SK-N-SH (cell line): Measurements from ENCODE around the gene MIEN1. TPM values are rescaled to one million over a fixed set of nuclear protein-coding genes. Genes with fewer than 3 reads are reported as not detected.

Experiments
- CTCF ChIA-PET: fragments of 300-600, 350-600 bp; formaldehyde crosslinking; extraction: SDS; loops from one replicate; lab custom pipeline; 2021; lab: Yijun Ruan, JAX
- POLR2A ChIA-PET: fragments of 350-600 bp; sonication (Branson Sonifier 250); formaldehyde crosslinking; extraction: SDS; loops from one replicate; lab custom pipeline; 2020; ENCODE audit warnings: antibody characterized with exemption, inconsistent platforms; lab: Yijun Ruan, JAX
- DNase-seq: peaks from one replicate; pipeline ENCODE4 v3.0.0; 2012
- H2AFZ ChIP-seq: fragments of 200-600 bp; sonication (generic); 2 replicates; pipeline ENCODE4 v1.8.1; 2016; ENCODE audit warnings: antibody characterized with exemption, mild to moderate bottlenecking, low read depth
- H3F3A ChIP-seq: fragments of 200-600 bp; sonication (generic); replicated peaks from 2 replicates; pipeline ENCODE3; 2016; ENCODE audit warnings: antibody characterized with exemption, mild to moderate bottlenecking; ENCODE audit not compliant: insufficient read depth
- H3K27ac ChIP-seq, 2 experiments: fragments of 200-500 bp in 1 of 2; fragments of 200-600 bp in 1 of 2; sonication (Bioruptor generic) in 1 of 2; sonication (generic), shearing (Covaris generic) in 1 of 2; 2 replicates each; pipeline versions ENCODE4 v1.5.1 to v1.6.1; 2014 to 2016; ENCODE audit warnings: low read depth in 2 of 2, inconsistent platforms in 1 of 2, low read length in 1 of 2, mild to moderate bottlenecking in 1 of 2, mixed read lengths in 1 of 2
- H3K27me3 ChIP-seq: fragments of 200-600 bp; sonication (generic), shearing (Covaris generic); 2 replicates; pipeline ENCODE4 v1.6.1; 2016; ENCODE audit warnings: mixed run types; ENCODE audit not compliant: insufficient read depth
- H3K36me3 ChIP-seq, 2 experiments: fragments of 200-500 bp in 1 of 2; fragments of 200-600 bp in 1 of 2; sonication (Bioruptor generic) in 1 of 2; sonication (generic) in 1 of 2; replicated peaks in 1 of 2; 2 replicates each; pipeline versions ENCODE3 to v1.5.1; 2014 to 2016; ENCODE audit warnings: low read length in 1 of 2, mild to moderate bottlenecking in 1 of 2; ENCODE audit not compliant: insufficient read depth in 2 of 2, control insufficient read depth in 1 of 2
- H3K4me1 ChIP-seq, 2 experiments: fragments of 200-500 bp in 1 of 2; fragments of 200-600 bp in 1 of 2; sonication (Bioruptor generic) in 1 of 2; sonication (generic), shearing (Covaris generic) in 1 of 2; 2 replicates each; pipeline versions ENCODE4 v1.5.1 to v1.6.1; 2014 to 2016; ENCODE audit warnings: low read depth in 1 of 2, low read length in 1 of 2, mixed run types in 1 of 2; ENCODE audit not compliant: insufficient read depth in 2 of 2, control insufficient read depth in 1 of 2
- H3K4me2 ChIP-seq: fragments of 200-600 bp; sonication (generic), shearing (Covaris generic); 2 replicates; pipeline ENCODE4 v1.6.1; 2017; ENCODE audit warnings: mixed run types
- H3K4me3 ChIP-seq, 2 experiments: fragments of 200-500 bp in 1 of 2; fragments of 200-600 bp in 1 of 2; sonication (Bioruptor generic) in 1 of 2; sonication (generic), shearing (Covaris generic) in 1 of 2; 2 replicates each; pipeline versions ENCODE4 v1.5.1 to v1.8.1; 2014 to 2016; ENCODE audit warnings: low read depth in 2 of 2, inconsistent platforms in 1 of 2, low read length in 1 of 2, mild to moderate bottlenecking in 1 of 2, mixed read lengths in 1 of 2, moderate library complexity in 1 of 2
- H3K79me2 ChIP-seq: fragments of 200-600 bp; sonication (generic); 2 replicates; pipeline ENCODE4 v1.8.1; 2017; ENCODE audit warnings: mild to moderate bottlenecking; ENCODE audit not compliant: insufficient read depth
- H3K9ac ChIP-seq: fragments of 200-600 bp; sonication (generic); 2 replicates; pipeline ENCODE4 v1.6.1; 2017; ENCODE audit warnings: mixed run types
- H3K9me2 ChIP-seq: fragments of 200-600 bp; sonication (generic); 2 replicates; pipeline ENCODE4 v1.6.1; 2017; ENCODE audit warnings: mixed run types
- H3K9me3 ChIP-seq: fragments of 200-600 bp; sonication (generic); 2 replicates; pipeline ENCODE4 v1.6.1; 2017; ENCODE audit warnings: mixed run types, mild to moderate bottlenecking, moderate library complexity
- H4K20me1 ChIP-seq: fragments of 200-600 bp; sonication (generic); 2 replicates; pipeline ENCODE4 v1.6.1; 2017; ENCODE audit warnings: mild to moderate bottlenecking, mixed run types; ENCODE audit not compliant: insufficient read depth
- ELF1 ChIP-seq: IDR thresholded peaks from 2 replicates; pipeline ENCODE4 v1.4.0; 2012
- EZH2phosphoT487 ChIP-seq: fragments of 200-600 bp; sonication (generic); IDR thresholded peaks from 2 replicates; pipeline ENCODE4 v1.6.1; 2017; ENCODE audit warnings: low read depth, mixed run types, mild to moderate bottlenecking, antibody characterized with exemption, moderate library complexity, borderline replicate concordance
- GABPA ChIP-seq: IDR thresholded peaks from 2 replicates; pipeline ENCODE4 v1.4.0; 2012; ENCODE audit warnings: low read depth, mild to moderate bottlenecking
- JUND ChIP-seq: IDR thresholded peaks from 2 replicates; pipeline ENCODE4 v1.4.0; 2012
- MXI1 ChIP-seq: IDR thresholded peaks from 2 replicates; pipeline ENCODE4 v1.6.1; 2012; ENCODE audit warnings: mild to moderate bottlenecking, low read depth, low read length, improper control_type of control experiment
- NFIC ChIP-seq: IDR thresholded peaks from 2 replicates; pipeline ENCODE4 v1.4.0; 2012; ENCODE audit warnings: borderline replicate concordance
- NRF1 ChIP-seq: IDR thresholded peaks from 2 replicates; pipeline ENCODE4 v1.6.1; 2012; ENCODE audit warnings: low read depth, mild to moderate bottlenecking, low read length
- RFX5 ChIP-seq: IDR thresholded peaks from 2 replicates; pipeline ENCODE4 v1.6.1; 2012; ENCODE audit warnings: mild to moderate bottlenecking, improper control_type of control experiment, low read length
- RXRA ChIP-seq: IDR thresholded peaks from 2 replicates; pipeline ENCODE4 v1.4.0; 2012; ENCODE audit warnings: low read depth, mild to moderate bottlenecking, borderline replicate concordance
- SIN3A ChIP-seq: IDR thresholded peaks from 2 replicates; pipeline ENCODE4 v1.6.1; 2012; ENCODE audit warnings: low read depth, mild to moderate bottlenecking, low read length, moderate library complexity, borderline replicate concordance
- TCF12 ChIP-seq: IDR thresholded peaks from 2 replicates; pipeline ENCODE4 v1.4.0; 2012
- TEAD4 ChIP-seq: IDR thresholded peaks from 2 replicates; pipeline ENCODE4 v1.4.0; 2012; ENCODE audit warnings: mild to moderate bottlenecking, borderline replicate concordance; ENCODE audit not compliant: insufficient read depth
- USF2 ChIP-seq: fragments of 150-350 bp; IDR thresholded peaks from 2 replicates; pipeline ENCODE4 v1.6.1; 2017; ENCODE audit warnings: antibody characterized with exemption, low read length, low read depth, borderline replicate concordance
- WGBS: methylation state at CpG from one replicate; pipeline ENCODE4 v1.1.6; 2017; ENCODE audit warnings: low lambda C conversion rate; 5-methylcytosine and 5-hydroxymethylcytosine counted together
- polyA plus RNA-seq, 3 experiments: library from polyadenylated mRNA; depleted of rRNA; stranded (reverse); fragments of >200 nt; gene quantifications; 2 replicates each; pipeline ENCODE4 v1.2.3, GENCODE V29; 2012
- TF ChIP-seq, protein P1 (sequence below): IDR thresholded peaks from 2 replicates; pipeline ENCODE4 v1.6.1; 2012; ENCODE audit warnings: mild to moderate bottlenecking, low read depth, low read length, moderate library complexity
- TF ChIP-seq, protein P2 (sequence below): IDR thresholded peaks from 2 replicates; pipeline ENCODE4 v1.4.0; 2012; ENCODE audit warnings: low read depth, borderline replicate concordance

The MIEN1 gene
- polyA plus RNA-seq, 1 of the 3 experiments (the other 2 are of a cell fraction) = 100 TPM

- Histone ChIP-seq H3K4me3 (no peak overlapping the region), H2AFZ (no peak overlapping the region), H3K9ac (no peak overlapping the region), H3K79me2 (no peaks in the 10 kb centered on the region), H4K20me1 (no peaks in the 10 kb centered on the region), H3K36me3 (no peaks in the 10 kb centered on the region), H3K27me3 (no peaks in the 10 kb centered on the region), H3K9me2 (no peaks in the 10 kb centered on the region), H3F3A (peaks cover 15% of the 10 kb centered on the region), H3K9me3 (no peaks in the 10 kb centered on the region), H3K4me1 (peaks cover 0 to 13% of the 10 kb centered on the region in 2 experiments; a peak in 2 of 4 replicates), H3K4me2 (no peak overlapping the region), H3K27ac (no peak overlapping the region)
- ChIA-PET CTCF (interaction anchor here (1.2 to 2.6 kb wide), 3 partner anchors 29 to 63 kb away, joined by 3 to 15 read pairs (median 5); no protein-coding TSS in a partner anchor), POLR2A (no interaction called here)
- DNase-seq = no peak
- TF ChIP-seq GABPA (no peak), USF2 (no peak)
- WGBS = 89% methylated on average over 12 of the region's 12 CpGs
Measured at GRCh38 chr17:39684369-39685192, 45.8 kb downstream of the MIEN1 start.

- CTCF ChIA-PET = interaction anchor here (0.8 to 5.7 kb wide), 5 partner anchors 13 to 136 kb away, joined by 3 to 39 read pairs (median 5); partner anchors contain the start of gene PNMT
- no peak for TF ChIP-seq RXRA
- no peak for TF ChIP-seq TCF12
- no peak for TF ChIP-seq MXI1
- TF ChIP-seq EZH2phosphoT487 = no peak
- no peak for TF ChIP-seq NRF1
- TF ChIP-seq JUND = no peak
- TF ChIP-seq, protein P1, sequence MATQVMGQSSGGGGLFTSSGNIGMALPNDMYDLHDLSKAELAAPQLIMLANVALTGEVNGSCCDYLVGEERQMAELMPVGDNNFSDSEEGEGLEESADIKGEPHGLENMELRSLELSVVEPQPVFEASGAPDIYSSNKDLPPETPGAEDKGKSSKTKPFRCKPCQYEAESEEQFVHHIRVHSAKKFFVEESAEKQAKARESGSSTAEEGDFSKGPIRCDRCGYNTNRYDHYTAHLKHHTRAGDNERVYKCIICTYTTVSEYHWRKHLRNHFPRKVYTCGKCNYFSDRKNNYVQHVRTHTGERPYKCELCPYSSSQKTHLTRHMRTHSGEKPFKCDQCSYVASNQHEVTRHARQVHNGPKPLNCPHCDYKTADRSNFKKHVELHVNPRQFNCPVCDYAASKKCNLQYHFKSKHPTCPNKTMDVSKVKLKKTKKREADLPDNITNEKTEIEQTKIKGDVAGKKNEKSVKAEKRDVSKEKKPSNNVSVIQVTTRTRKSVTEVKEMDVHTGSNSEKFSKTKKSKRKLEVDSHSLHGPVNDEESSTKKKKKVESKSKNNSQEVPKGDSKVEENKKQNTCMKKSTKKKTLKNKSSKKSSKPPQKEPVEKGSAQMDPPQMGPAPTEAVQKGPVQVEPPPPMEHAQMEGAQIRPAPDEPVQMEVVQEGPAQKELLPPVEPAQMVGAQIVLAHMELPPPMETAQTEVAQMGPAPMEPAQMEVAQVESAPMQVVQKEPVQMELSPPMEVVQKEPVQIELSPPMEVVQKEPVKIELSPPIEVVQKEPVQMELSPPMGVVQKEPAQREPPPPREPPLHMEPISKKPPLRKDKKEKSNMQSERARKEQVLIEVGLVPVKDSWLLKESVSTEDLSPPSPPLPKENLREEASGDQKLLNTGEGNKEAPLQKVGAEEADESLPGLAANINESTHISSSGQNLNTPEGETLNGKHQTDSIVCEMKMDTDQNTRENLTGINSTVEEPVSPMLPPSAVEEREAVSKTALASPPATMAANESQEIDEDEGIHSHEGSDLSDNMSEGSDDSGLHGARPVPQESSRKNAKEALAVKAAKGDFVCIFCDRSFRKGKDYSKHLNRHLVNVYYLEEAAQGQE = no peak
- TF ChIP-seq, protein P2, sequence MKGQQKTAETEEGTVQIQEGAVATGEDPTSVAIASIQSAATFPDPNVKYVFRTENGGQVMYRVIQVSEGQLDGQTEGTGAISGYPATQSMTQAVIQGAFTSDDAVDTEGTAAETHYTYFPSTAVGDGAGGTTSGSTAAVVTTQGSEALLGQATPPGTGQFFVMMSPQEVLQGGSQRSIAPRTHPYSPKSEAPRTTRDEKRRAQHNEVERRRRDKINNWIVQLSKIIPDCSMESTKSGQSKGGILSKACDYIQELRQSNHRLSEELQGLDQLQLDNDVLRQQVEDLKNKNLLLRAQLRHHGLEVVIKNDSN = no peak
- TF ChIP-seq SIN3A = no peak
- TF ChIP-seq ELF1 = no peak
- no peak for TF ChIP-seq TEAD4
- TF ChIP-seq NFIC = no peak
- TF ChIP-seq RFX5 = no peak
- H4K20me1 ChIP-seq = no peaks in the 10 kb centered on the region
- no peaks in the 10 kb centered on the region for H3K36me3 ChIP-seq
- H3K4me1 ChIP-seq = peaks cover 0 to 7% of the 10 kb centered on the region in 2 experiments; a peak in 2 of 4 replicates
- WGBS = 89% methylated on average over 7 of the region's 9 CpGs
- no peak overlapping the region for H3K9ac ChIP-seq
- no peak for DNase-seq
- H3K9me3 ChIP-seq = no peaks in the 10 kb centered on the region
- H3K4me3 ChIP-seq = no peak overlapping the region
- no peaks in the 10 kb centered on the region for H3K9me2 ChIP-seq
- H3K4me2 ChIP-seq = no peak overlapping the region
- peaks cover 10% of the 10 kb centered on the region for H3F3A ChIP-seq
- H3K27ac ChIP-seq = no peak overlapping the region
- H3K79me2 ChIP-seq = no peaks in the 10 kb centered on the region
- POLR2A ChIA-PET = no interaction called here
- H3K27me3 ChIP-seq = no peaks in the 10 kb centered on the region
- H2AFZ ChIP-seq = no peak overlapping the region
Measured at GRCh38 chr17:39683295-39683939, 46.9 kb downstream of the MIEN1 start.
